OCI-M1 (cell line): ENCODE results near the gene ZNF215.
A peak's percentile ranks its signal among the peaks of the same experiment; 100 is the strongest.
"Not testable (repeated sequence)": the region's sequence is repeated elsewhere in the genome, so short reads cannot be mapped to it uniquely, and the experiment has no call there.

ENCODE experiments used
- DNase-seq: peaks from one replicate; lab custom pipeline; 2025; lab: John Stamatoyannopoulos, UW

The ZNF215 gene

DNA sequence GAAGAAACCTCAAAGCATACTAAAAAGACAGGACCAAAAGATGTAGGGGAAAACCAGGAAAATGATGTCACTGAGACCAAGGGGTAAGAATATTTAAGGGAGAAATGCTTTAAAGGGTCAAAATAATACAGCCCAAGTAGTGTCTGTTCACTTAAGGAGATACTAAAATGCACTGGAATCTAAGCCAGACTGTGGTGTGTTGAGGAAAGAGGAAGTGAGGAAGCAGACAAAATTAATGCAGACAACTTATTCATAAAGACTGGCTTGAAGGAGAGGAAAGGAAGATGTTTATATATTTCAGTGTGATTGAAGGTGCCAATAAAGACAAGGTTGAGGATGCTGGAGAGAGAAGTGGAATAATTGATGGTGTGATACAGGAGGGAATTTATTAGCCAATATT is 15.7 kb downstream of the ZNF215 start:
- no peak for DNase-seq

DNA sequence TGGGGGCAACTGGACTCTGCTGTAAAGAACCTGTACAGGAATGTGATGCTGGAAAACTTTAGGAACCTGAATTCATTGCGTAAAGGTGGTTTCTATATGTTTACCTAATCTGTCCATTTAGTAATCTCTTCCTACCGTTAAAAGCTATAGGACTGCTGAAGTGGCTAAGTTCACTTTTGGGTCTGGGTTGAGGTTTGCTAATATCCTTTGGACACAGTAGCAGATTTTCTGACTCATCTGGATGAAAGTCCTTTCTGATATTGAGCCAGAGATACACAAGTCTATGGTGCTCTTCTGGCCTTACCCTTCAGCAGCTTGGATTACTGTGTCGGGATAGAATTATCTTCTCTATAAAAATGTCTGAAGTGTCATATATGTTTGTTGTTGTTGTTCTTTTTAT is 16.9 kb downstream of the ZNF215 start:
- DNase-seq = no peak

DNA sequence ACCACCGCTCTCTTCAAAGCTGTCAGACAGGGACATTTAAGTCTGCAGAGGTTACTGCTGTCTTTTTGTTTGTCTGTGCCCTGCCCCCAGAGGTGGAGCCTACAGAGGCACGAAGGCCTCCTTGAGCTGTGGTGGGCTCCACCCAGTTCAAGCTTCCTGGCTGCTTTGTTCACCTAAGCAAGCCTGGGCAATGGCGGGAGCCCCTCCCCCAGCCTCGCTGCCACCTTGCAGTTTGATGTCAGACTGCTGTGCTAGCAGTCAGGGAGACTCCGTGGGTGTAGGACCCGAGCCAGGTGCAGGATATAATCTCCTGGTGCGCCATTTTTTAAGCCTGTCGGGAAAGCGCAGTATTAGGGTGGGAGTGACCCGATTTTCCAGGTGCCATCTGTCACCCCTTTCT is 28.0 kb downstream of the ZNF215 start:
- DNase-seq = not testable (repeated sequence)

DNA sequence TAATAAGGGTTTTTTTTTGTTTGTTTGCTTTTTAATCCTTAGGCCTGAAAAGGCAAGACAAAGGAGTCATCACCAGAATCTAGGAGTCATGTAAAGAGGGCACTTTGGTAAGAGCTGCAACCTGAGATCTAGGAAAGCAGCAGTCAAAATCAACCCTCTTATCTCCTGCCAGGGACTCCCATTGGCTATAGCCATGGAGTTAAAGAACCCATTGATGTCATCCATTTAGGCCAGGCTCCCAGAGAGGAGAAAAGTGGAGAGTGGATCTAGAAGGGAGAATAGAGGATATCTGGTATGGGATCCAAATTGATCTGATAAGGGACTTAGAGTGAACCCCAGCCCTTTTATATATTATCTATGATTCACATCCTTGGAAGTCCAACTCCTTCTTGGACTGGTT is 35.9 kb downstream of the ZNF215 start:
- no peak for DNase-seq

DNA sequence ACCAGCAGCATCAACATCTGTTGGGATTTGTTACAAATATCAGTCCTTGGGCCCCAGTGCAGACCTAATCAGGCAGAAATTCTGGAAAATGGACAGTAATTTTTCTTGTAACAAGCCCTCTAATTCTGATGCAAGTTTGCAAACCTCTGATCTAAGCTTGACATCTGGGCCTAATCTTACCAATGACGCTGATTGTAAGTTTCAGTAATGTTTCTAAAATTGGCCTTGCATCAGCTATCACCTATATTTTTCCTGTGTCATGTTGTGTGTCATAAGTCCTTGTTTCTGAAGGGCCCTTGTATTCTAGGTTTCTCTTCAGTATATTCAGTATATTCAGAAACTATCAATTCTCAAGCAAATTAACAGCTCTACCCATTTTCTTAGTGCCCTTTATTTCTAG is 36.4 kb downstream of the ZNF215 start:
- no peak for DNase-seq

DNA sequence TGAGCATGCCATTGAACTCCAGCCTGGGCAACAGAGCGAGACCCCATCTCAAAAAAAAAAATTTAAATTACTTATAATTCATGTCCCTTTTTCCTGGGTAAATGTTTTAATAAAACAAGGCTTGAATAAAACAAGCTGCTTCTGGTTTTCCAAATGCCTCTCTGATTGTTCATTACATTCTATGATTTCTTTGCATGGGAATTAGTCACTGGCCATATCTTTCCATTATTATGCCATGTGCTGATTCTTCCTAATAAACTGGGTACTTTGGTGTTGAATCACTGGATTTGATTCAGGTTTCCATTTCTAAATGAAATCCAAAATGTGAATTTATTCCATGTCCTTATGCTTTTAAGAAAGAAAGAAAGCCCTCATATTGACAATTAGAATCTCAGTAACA is 42.6 kb downstream of the ZNF215 start:
- DNase-seq = no peak

DNA sequence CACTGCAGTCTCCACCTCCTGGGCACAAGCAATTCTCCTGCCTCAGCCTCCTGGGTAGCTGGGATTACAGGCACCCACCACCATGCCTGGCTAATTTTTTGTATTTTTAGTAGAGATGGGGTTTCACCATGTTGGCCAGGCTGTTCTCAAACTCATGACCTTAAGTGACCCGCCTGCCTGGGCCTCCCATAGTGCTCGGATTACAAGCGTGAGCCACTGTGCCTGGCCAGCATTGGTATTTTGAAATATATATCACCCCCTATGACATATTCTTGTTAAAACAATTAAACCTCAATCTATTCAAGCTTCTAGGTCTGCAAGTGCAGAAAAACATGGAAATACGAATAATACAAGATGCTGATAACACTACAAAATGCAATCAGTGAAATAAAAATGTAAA is 43.6 kb downstream of the ZNF215 start:
- DNase-seq = not testable (repeated sequence)

DNA sequence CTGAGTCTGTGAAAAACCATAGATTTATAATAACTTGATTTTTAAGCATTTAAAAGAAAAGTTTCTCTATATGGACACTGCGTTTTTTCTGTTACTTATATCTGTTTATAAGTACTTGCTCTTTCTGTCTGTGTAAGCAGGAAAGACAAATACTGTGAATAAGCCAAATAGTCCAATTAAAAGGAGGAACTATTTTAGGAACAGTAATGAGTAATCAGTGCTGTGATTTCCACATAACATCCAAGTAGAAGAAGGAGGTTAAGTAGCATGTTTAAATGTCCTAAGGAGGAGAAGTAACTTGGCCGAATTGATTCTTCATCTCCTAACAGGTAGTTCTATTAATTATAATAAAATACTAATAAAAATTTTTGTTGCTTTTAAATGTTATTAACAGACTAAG is 53.1 kb downstream of the ZNF215 start:
- DNase-seq = no peak

DNA sequence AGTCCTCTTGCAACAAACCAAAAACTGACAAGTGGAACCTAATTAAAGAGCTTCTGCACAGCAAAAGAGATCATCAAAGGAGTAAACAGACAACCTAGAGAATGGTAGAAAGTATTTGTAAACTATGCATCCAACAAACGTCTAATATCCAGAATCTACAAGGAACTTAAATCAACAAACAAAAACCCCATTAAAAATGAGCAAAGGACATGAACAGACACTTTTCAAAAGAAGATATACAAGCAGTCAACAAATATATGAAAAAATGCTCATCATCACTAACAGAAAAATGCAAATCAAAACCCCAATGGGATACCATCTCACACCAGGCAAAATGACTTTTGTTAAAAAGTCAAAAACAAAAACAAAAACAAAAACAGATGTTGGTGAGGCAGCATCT is 60.3 kb downstream of the ZNF215 start:
- DNase-seq = no peak

DNA sequence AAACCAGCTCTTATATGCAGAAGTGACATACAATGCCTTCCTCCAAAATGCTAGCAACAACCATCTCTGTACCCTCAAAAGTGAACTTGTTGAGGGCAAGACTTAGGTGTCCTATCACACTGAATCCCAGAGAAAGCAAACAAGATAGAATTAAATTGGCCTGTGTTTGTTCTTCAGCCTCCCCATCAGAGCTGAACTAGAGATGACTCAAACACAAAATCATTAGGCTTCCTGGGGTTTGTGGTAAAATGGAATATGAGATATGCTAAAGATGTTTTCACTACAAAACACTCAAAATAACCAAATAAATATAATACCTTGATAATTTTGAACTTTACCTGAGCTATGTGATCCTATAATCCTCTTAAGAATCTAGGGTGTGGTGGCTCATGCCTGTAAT is 62.3 kb downstream of the ZNF215 start:
- DNase-seq = no peak

DNA sequence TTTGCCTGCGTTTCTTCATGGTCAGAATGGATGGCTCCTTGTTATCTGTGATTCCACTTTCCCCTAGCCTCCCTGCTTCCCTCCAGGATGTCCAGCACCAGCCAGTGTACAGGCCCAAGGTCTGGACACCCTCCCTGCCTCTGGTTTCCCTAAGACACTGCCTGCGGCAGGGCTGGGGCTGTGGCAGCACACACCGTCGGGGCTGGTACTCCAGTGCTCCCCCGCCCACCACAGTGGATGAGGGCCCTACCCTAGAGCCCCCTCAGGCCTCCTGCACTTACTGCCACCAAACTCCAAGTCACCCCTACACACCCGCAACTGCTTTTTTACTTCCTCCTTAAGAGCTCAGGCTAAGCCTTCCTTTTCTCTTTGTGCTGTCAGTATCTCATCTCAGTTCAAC is 65.0 kb downstream of the ZNF215 start:
- DNase-seq = no peak

DNA sequence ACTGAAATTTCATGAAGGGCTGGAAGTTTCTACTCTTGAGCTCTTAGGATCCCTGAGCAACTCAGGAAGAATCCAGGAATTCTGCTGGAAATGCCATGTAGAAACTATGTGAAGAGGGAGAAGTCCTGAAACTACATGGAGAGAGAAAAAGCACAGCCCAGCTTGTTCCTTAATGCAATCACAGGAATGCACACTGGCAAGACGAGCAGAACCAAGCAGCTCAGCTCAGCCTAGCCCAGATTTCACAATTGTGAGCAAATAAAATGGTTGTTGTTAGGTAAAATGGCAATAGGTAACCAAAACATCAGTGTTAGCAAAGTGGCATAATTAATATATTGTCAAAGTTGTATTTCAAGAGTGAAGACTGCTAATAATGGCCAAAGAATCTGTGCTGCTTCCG is 65.8 kb downstream of the ZNF215 start:
- DNase-seq = no peak

DNA sequence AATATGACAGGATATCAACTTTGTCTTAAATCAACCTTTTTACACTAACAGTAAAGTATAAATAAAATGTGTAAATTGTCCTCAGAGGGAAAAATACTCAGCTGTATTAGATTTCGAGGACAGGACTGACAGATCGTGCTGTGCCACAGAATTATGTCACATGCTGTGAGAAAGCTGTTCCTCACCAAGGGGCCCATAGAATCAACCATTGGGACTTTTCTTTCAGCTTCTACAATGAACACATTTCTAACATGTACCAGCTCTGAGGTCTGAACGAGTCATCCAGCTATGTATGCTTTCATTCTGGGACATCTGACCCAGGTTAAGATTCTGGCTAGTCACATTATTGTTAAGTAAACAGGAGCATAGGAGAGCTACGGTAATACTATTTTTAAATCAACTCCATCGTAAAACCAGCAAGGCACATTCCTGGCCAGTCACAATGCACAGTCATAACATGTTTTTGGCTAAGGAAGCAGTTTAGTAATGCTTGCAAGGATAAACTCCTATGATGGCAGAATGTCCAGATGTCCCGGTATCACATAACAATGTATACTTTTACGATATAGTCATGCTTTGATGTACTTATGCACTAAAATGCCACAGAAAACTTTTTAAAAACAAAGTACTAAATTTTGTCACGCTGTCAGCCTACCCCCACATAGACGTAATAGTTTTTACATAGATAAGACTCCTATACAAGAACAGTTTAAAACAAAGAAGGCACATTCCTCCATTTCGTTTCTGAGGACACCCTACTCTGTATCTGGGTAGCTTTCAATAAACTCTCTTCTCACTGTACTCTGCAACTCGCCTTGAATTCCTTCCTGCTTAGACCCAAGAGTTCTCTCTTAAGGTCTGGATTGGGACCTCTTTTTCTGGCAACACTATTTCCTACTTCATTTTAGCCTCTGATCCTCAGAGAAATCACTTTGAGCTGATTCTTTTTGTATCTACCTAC is 66.5 kb downstream of the ZNF215 start:
- no peak for DNase-seq

DNA sequence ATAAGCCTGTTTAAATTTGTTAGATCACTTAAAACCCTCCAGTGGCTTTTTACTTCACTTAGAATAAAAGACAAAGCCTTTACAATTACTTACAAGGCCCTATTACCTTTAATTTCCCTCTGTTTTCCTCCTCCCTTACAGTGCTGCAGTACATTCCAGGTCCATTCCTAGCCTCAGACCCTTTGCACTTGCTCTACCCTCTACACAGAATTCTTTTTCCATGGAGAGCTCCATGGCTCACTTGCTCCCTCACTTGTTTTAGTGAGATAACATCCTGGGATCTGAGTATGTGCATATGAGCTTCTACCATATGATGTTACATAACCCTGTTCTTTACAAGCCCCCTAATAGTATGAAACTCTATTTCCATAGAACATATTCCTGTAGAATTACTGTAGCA is 69.5 kb downstream of the ZNF215 start:
- no peak for DNase-seq

DNA sequence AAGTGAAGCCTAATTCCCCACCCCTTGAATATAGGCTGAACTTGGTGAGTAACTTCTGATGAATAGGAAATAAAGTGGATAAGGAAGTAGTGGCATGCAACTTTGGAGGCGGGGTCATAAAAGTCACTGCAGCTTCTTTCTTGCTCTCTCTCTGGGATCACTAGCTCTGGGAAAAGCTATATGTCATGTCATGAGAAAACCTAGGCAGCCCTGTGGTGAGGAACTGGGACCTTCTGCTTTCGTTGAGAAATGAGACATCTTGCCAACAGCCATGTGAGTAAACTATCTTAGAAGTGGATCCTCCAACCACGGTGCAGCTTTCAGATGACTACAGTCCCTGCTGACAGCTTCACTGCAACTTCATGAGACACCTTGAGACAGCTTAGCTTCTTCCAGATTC is 78.3 kb downstream of the ZNF215 start:
- peak; percentile 67 for DNase-seq
